AG04449 (cell line): Measurements from ENCODE around the gene UBL5.
A peak's percentile ranks its signal among the peaks of the same experiment; 100 is the strongest.
"Not testable (repeated sequence)": the region's sequence is repeated elsewhere in the genome, so short reads cannot be mapped to it uniquely, and the experiment has no call there.

ENCODE experiments used
- CTCF ChIA-PET: fragments of 350-600 bp; formaldehyde crosslinking; extraction: SDS; loops from one replicate; lab custom pipeline; 2021; ENCODE audit warnings: antibody characterized with exemption; lab: Yijun Ruan, JAX
- POLR2A ChIA-PET: fragments of 400-600, 350-600 bp; formaldehyde crosslinking; extraction: SDS; loops from one replicate; lab custom pipeline; 2020; ENCODE audit warnings: antibody characterized with exemption, inconsistent platforms; lab: Yijun Ruan, JAX
- DNase-seq: peaks from one replicate; pipeline ENCODE4 v3.0.0-alpha.2; 2010; ENCODE audit warnings: low read depth, low spot score
- H3K4me3 ChIP-seq: 2 replicates; pipeline ENCODE4 v1.5.1; 2011; ENCODE audit warnings: low read depth, mild to moderate bottlenecking, control low read depth, low read length
- CTCF ChIP-seq: IDR thresholded peaks from one replicate; pipeline ENCODE4 v1.5.1; 2011; ENCODE audit warnings: mild to moderate bottlenecking, moderate library complexity, low read length, control low read depth, inconsistent platforms; ENCODE audit not compliant: insufficient read depth; ENCODE audit errors: missing control alignments

UBL5 gene

GRCh38 chr19:9836021-9836420 lies 8.3 kb downstream of the UBL5 start:
- no peak for TF ChIP-seq CTCF
- CTCF ChIA-PET: interaction anchor here (2.4 to 6.2 kb wide), 2 partner anchors 10 kb away, joined by 14 to 69 read pairs; no protein-coding TSS in a partner anchor
- H3K4me3 ChIP-seq: peak overlapping the region; percentile 88
- POLR2A ChIA-PET: no interaction called here
- no peak for DNase-seq

GRCh38 chr19:9838324-9838723 lies 10.6 kb downstream of the UBL5 start:
- no peak overlapping the region for H3K4me3 ChIP-seq
- DNase-seq: no peak
- ChIA-PET POLR2A (no interaction called here), CTCF (interaction anchor here (1.9 to 6.2 kb wide), 2 partner anchors 8 to 20 kb away, joined by 4 to 69 read pairs; partner anchors contain the start of gene FBXL12)
- TF ChIP-seq CTCF: no peak

- no peak for TF ChIP-seq CTCF
- CTCF ChIA-PET: interaction anchor here (1.9 to 6.2 kb wide), 2 partner anchors 7 to 21 kb away, joined by 4 to 69 read pairs; partner anchors contain the start of gene FBXL12
- H3K4me3 ChIP-seq: no peak overlapping the region
- DNase-seq: no peak
- POLR2A ChIA-PET: interaction anchor here (0.6 kb wide), 2 partner anchors 17 to 504 kb away, joined by 3 to 5 read pairs; no protein-coding TSS in a partner anchor
Measured at GRCh38 chr19:9839415-9839814, 11.7 kb downstream of the UBL5 start.

GRCh38 chr19:9842834-9843625 lies 15.3 kb downstream of the UBL5 start:
- ChIA-PET CTCF (interaction anchor here (1.2 kb wide), 1 partner anchor 8 kb away, joined by 3 read pairs; no protein-coding TSS in a partner anchor), POLR2A (no interaction called here)
- no peak overlapping the region for H3K4me3 ChIP-seq
- no peak for TF ChIP-seq CTCF
- no peak for DNase-seq

- DNase-seq, H3K4me3 ChIP-seq, POLR2A ChIA-PET: not testable (repeated sequence)
- CTCF ChIA-PET: interaction anchor here (1.2 kb wide), 1 partner anchor 8 kb away, joined by 3 read pairs; no protein-coding TSS in a partner anchor
Measured at GRCh38 chr19:9843626-9844273, 16.0 kb downstream of the UBL5 start.

GRCh38 chr19:9847087-9847671 lies 19.5 kb downstream of the UBL5 start:
- TF ChIP-seq CTCF: peak; percentile 95
- ChIA-PET POLR2A (no interaction called here), CTCF (interaction anchor here (0.6 to 4.2 kb wide), 8 partner anchors 10 to 254 kb away, joined by 3 to 69 read pairs (median 4); partner anchors contain the start of genes PIN1 and UBL5)
- DNase-seq: peak; percentile 75
- no peak overlapping the region for H3K4me3 ChIP-seq
